HG02798 (cell line): ENCODE data around the gene YIPF2.
"Not testable (repeated sequence)": the region's sequence is repeated elsewhere in the genome, so short reads cannot be mapped to it uniquely, and the experiment has no call there.

Experiments
- ATAC-seq: cut with Tn5 transposase; IDR thresholded peaks from one replicate; pipeline ENCODE4 v1.9.1; 2021; ENCODE audit warnings: mild to moderate bottlenecking; ENCODE audit not compliant: unreplicated experiment, poor library complexity

The YIPF2 gene

GRCh38 chr19:10928563-10929401 lies at the start of gene YIPF2, which contains the start of gene TIMM29:
Gene YIPF2 (minus strand): TSS chr19:10928639. CDS start chr19:10928410, 229 bp downstream.
Gene TIMM29 (plus strand): TSS chr19:10928811. CDS start chr19:10928823, 12 bp downstream.
- peak; percentile 93 for ATAC-seq

DNA sequence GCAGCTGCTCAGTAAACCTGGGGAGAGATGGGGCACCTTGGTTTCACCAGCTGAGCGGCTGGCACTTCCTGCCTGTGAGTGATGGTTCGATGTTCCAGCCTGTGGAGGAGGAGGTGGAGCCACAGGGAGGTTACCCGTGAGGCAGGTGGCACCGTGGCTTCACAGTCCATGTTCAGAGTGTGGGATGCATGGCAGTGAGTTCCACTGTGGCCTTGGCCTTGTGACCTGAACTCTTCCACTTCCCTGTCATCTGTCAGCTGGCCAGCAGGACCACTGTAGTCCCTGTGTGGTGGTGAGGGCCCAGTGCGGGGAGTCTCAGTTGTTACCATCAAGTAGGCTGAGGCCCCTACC lies 49.3 kb upstream of the YIPF2 start:
- no peak for ATAC-seq

- no peak for ATAC-seq
Observed at GRCh38 chr19:10976131-10976892, 47.9 kb upstream of the YIPF2 start.

GRCh38 chr19:10975374-10976130 lies 47.1 kb upstream of the YIPF2 start:
- no peak for ATAC-seq

- no peak for ATAC-seq
Observed at GRCh38 chr19:10971107-10971726, 42.8 kb upstream of the YIPF2 start.

DNA sequence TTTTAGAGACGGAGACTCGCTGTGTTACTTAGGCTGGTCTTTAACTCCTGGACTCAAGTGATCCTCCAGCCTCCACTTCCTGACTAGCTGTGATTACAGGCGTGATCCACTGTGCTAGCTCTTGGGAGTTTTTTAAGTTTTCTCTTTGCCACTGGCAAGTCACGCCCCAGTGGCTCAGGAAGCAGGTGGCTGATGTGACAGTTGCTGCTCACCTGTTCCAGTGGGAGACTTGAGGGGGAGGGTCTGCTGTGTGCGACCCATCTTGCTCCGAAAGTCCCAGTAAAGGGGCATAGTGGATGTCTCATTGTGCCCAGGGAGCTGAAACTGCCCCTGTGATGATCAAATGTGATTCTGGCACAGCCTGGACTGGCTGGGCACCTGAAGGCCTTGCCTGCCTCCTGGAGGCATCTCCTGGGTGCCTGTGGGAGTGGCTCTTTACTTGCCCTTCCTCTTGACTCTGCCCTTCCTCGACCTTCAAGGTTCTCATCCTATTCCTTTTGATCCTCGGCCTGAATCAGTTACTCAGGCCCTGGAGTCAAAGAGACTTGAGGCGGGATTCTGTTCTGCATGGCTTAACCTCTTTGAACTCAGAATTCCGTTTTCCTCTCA lies 40.2 kb upstream of the YIPF2 start:
- ATAC-seq = no peak

DNA sequence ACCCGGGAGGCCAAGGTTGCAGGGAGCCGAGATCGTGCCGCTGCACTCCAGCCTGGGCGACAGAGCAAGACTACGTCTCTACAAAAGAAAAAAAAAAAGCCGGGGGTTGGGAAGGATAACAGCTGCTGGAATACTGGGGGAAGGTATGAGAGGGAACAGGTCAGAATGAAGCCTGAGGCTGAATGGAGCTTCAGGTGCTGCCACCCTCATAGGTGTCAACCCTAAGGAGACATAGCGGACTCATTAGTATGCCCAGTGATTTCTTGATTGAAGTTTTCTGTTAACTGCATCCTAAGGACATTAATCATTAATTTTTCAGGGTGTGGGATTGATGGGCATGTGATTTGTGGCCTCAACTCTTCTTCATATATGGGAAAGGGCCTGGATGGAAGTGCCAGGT lies 38.4 kb upstream of the YIPF2 start:
- no peak for ATAC-seq

GRCh38 chr19:10965398-10965797 lies 37.0 kb upstream of the YIPF2 start:
- ATAC-seq = no peak

DNA sequence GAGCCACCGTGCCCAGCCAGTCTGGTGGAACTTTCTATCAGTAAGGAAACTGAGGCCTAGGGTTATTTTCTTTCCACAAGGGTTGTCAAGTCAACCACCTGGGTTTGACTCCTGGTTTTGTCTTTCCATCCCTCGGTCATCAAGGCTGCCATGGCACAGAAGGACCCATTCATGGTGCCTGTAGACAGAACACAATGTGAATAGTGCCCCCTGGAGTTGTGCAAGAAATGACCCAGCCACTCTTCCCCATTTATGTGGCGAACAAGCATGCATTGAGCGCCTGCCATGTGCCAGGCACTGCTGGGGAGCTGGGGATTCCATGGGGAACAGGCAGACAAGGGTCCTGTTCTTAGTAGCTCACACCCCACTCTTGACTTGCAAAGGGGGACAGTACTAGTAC lies 36.5 kb upstream of the YIPF2 start:
- ATAC-seq = no peak

GRCh38 chr19:10963865-10964264 lies 35.4 kb upstream of the YIPF2 start:
- ATAC-seq = no peak

- ATAC-seq = no peak
Observed at GRCh38 chr19:10962863-10963262, 34.4 kb upstream of the YIPF2 start.

DNA sequence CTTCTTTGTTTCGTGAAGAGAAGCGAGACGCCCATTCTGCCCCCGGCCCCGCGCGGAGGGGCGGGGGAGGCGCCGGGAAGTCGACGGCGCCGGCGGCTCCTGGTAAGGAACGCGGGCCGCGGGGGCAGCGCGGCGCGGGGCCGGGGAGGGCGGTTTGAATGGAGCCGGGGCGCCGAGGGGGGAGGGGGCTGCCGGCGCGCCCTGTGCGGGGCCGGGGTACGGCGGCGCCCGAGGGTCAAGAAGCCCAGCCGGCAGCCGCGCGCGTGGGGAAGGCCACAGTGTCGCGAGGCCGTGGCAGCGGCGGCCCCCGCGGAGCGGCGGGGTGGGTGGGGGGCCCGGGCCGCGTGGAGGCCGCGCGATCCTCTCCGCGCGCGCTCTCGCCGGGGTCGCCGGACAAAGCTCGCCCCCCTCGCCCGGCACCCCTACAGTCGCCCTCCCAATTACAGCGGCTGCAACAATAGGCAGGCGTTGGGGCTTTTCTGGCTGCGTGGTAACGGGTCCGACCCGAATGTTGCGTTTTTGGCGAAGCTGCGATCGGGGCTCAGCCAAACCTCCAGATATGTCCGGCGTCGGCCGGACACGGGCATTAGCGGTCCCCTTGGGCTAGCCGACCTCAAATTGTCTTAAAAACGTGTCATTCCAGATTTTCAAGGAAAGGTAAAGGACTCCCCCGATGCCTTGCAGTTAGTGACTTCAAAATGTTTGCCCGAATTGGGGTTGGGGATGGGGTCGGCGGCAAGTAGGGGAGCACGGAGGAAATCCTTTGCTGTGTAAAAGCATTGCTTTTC lies 32.8 kb upstream of the YIPF2 start:
- ATAC-seq = peak; percentile 36

DNA sequence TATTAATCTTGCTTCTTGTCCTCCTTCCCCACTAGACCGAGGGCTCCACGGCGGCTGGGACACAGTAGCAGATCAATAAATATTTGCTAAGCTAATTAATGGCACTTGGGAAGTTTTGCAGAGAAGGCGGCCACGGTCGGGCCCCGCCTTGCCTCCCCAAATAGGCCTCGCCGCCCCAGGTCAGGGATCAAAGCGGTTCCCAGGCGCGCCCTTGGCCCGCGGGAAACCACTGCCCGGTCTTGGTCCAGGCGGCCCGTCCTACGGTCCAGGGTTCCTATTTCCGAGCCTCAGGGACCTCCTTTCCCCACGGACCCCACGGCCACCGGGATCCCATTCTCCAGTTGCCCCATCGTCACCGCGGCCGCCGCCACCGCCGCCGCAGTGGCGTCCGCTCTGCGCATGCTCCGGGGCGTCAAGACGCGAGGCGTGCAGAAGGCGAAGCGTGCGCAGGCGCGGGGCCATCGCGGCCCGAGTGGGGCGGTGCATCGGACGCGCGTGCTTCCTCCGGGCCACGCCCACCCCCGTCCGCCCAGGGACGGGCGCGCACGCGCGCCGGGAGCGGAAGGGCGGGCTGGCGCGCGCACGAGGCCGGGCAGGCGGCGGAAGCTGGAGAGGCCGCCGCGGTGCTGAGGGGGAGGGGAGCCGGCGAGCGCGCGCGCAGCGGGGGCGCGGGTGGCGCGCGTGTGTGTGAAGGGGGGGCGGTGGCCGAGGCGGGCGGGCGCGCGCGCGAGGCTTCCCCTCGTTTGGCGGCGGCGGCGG lies 32.1 kb upstream of the YIPF2 start, which contains the start of gene SMARCA4:
Gene SMARCA4, plus strand, starts transcription at position 717 of the 759 bp plus-strand sequence. CDS start 23,122 bp downstream, outside the sequence.
- peak; percentile 90 for ATAC-seq

GRCh38 chr19:10959277-10959968 lies 31.0 kb upstream of the YIPF2 start:
- not testable (repeated sequence) for ATAC-seq

GRCh38 chr19:10952809-10953208 lies 24.4 kb upstream of the YIPF2 start:
- no peak for ATAC-seq

DNA sequence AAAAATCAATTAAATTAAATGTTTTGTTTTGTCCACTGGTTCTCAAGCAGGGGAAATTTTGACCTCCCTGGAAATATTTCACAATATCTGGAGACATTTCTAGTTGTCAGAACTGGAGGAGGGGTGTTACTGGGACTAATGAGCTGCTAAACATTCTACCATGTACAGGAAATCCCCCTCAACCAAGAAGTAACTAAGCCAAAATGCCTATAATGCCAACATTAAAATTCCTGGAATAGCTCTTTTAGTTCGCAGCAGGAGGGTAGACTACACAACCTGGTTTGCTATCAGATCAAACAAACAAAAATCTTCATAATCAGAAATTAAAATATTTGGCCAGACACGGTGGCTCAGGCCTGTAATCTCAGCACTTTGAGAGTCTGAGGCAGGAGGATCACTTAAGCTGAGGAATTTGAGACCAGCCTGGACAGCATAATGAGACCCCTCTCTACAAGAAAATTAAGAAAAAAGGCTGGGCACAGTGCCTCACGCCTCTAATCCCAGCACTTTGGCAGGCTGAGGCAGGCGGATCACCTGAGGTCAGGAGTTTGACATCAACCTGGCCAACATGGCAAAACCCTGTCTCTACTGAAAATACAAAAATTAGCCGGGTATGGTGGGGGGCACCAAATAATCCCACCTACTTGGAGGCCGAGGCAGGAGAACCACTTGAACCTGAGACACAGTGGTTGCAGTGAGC lies 18.7 kb upstream of the YIPF2 start:
- ATAC-seq = no peak

- no peak for ATAC-seq
Observed at GRCh38 chr19:10945264-10945663, 16.8 kb upstream of the YIPF2 start.
